Ascending aorta (tissue), 2 donors: ENCODE results near the gene KCNA3. TPM values are rescaled to one million over a fixed set of nuclear protein-coding genes. Genes with fewer than 3 reads are reported as not detected.

Experiments used
- DNase-seq, 2 donors: peaks; one replicate each; pipeline ENCODE4 v3.0.0-alpha.2; 2019; ENCODE audit warnings: low spot score in 2 of 2
- H3K27ac ChIP-seq, 2 donors: fragments of 200-600 bp; sonication (generic); one replicate each; pipeline ENCODE4 v1.5.1; 2016 to 2017; ENCODE audit warnings: mild to moderate bottlenecking in 1 of 2
- H3K27me3 ChIP-seq: fragments of 200-600 bp; sonication (generic); one replicate; pipeline ENCODE4 v1.5.1; 2017
- H3K36me3 ChIP-seq, 2 donors: fragments of 200-600 bp; sonication (generic); one replicate each; pipeline ENCODE4 v1.5.1; 2016
- H3K4me1 ChIP-seq, 2 donors: fragments of 200-600 bp; sonication (generic); one replicate each; pipeline ENCODE4 v1.5.1; 2016 to 2017; ENCODE audit warnings: mild to moderate bottlenecking in 1 of 2
- H3K4me3 ChIP-seq, 2 donors: fragments of 200-600 bp; sonication (generic); one replicate each; pipeline ENCODE4 v1.5.1; 2016 to 2017; ENCODE audit warnings: mild to moderate bottlenecking in 1 of 2
- H3K9me3 ChIP-seq, 2 donors: fragments of 200-600 bp; sonication (generic); one replicate each; pipeline ENCODE4 v1.5.1; 2016
- intact Hi-C: fragments of 100-400 bp; cut with DNase I; formaldehyde crosslinking; loops from one replicate; pipeline ENCODE4 v1.15.1; 2023
- total RNA-seq: library from RNA; depleted of rRNA; stranded (reverse); fragments of >200 nt; gene quantifications from one replicate; pipeline ENCODE4 v1.1.0, GENCODE V29; 2016
- TF ChIP-seq, protein P1 (sequence below), 3 experiments: fragments of 200-600 bp in 2 of 3; fragments of 450-650 bp in 1 of 3; sonication (generic) in 2 of 3; IDR thresholded peaks; one replicate each; pipeline ENCODE4 v1.5.1; 2016 to 2019; ENCODE audit warnings: antibody characterized with exemption in 3 of 3, mild to moderate bottlenecking in 1 of 3, moderate library complexity in 1 of 3

KCNA3 gene
- total RNA-seq, 1 donor from 2014 or later = not detected

- H3K27me3 ChIP-seq = no peaks in the 10 kb centered on the region
- no peak for DNase-seq
- no peaks in the 10 kb centered on the region for H3K9me3 ChIP-seq
- no peaks in the 10 kb centered on the region for H3K4me1 ChIP-seq
- intact Hi-C loops = no loop called here
- TF ChIP-seq, protein P1, sequence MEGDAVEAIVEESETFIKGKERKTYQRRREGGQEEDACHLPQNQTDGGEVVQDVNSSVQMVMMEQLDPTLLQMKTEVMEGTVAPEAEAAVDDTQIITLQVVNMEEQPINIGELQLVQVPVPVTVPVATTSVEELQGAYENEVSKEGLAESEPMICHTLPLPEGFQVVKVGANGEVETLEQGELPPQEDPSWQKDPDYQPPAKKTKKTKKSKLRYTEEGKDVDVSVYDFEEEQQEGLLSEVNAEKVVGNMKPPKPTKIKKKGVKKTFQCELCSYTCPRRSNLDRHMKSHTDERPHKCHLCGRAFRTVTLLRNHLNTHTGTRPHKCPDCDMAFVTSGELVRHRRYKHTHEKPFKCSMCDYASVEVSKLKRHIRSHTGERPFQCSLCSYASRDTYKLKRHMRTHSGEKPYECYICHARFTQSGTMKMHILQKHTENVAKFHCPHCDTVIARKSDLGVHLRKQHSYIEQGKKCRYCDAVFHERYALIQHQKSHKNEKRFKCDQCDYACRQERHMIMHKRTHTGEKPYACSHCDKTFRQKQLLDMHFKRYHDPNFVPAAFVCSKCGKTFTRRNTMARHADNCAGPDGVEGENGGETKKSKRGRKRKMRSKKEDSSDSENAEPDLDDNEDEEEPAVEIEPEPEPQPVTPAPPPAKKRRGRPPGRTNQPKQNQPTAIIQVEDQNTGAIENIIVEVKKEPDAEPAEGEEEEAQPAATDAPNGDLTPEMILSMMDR (IDR thresholded peaks at IDR 0.05) = no peak
- no peak overlapping the region for H3K4me3 ChIP-seq
- no peak overlapping the region for H3K27ac ChIP-seq
- no peaks in the 10 kb centered on the region for H3K36me3 ChIP-seq
Measured at GRCh38 chr1:110628323-110629105, 46.2 kb downstream of the KCNA3 start.

DNA sequence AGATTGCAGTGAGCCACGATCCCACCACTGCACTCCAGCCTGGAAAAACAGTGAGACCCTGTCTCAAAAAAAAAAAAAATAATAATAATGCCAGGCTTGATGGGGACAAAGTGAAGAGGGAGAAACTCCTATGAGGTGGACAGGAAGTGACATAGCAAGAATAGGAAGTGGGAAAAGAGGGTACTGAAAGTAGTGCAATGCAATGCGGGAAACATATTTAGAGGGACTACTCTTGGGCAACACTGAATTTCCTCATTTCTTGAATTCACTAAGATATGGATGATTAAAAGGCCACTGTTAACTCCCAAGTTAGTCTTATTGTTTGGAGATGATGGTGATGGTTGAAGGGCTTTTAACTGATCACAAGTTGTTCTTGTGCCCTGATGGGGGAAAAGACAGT lies 47.0 kb downstream of the KCNA3 start:
- H3K27ac ChIP-seq = no peak overlapping the region
- no peak for DNase-seq
- H3K9me3 ChIP-seq = no peaks in the 10 kb centered on the region
- H3K27me3 ChIP-seq = no peaks in the 10 kb centered on the region
- TF ChIP-seq, protein P1 (IDR thresholded peaks at IDR 0.05) = no peak
- H3K4me3 ChIP-seq = no peak overlapping the region
- intact Hi-C loops = no loop called here
- H3K4me1 ChIP-seq = no peaks in the 10 kb centered on the region
- H3K36me3 ChIP-seq = no peaks in the 10 kb centered on the region

GRCh38 chr1:110626889-110627288 lies 47.9 kb downstream of the KCNA3 start:
- DNase-seq = no peak
- no peak overlapping the region for H3K27ac ChIP-seq
- H3K4me3 ChIP-seq = no peak overlapping the region
- intact Hi-C loops = no loop called here
- no peaks in the 10 kb centered on the region for H3K4me1 ChIP-seq
- no peaks in the 10 kb centered on the region for H3K27me3 ChIP-seq
- H3K9me3 ChIP-seq = no peaks in the 10 kb centered on the region
- TF ChIP-seq, protein P1 (IDR thresholded peaks at IDR 0.05) = no peak
- no peaks in the 10 kb centered on the region for H3K36me3 ChIP-seq

Other genes starting within 250 kb of the KCNA3 start
- gene PROK1, start 223.8 kb downstream of the KCNA3 start, total RNA-seq = not detected
- gene KCNA10, start 155.8 kb downstream of the KCNA3 start, total RNA-seq = not detected
- gene KCNA2, start 68.6 kb downstream of the KCNA3 start, total RNA-seq = 9.4 TPM
- gene CD53, start 198.2 kb upstream of the KCNA3 start, total RNA-seq = 18.7 TPM